GM18519 (cell line): ENCODE data around the gene OR4D9.

Experiments used
- ATAC-seq: cut with Tn5 transposase; IDR thresholded peaks from one replicate; pipeline ENCODE4 v1.9.1; 2021; ENCODE audit warnings: mild to moderate bottlenecking, moderate library complexity; ENCODE audit not compliant: unreplicated experiment, low FRiP score

The OR4D9 gene

DNA sequence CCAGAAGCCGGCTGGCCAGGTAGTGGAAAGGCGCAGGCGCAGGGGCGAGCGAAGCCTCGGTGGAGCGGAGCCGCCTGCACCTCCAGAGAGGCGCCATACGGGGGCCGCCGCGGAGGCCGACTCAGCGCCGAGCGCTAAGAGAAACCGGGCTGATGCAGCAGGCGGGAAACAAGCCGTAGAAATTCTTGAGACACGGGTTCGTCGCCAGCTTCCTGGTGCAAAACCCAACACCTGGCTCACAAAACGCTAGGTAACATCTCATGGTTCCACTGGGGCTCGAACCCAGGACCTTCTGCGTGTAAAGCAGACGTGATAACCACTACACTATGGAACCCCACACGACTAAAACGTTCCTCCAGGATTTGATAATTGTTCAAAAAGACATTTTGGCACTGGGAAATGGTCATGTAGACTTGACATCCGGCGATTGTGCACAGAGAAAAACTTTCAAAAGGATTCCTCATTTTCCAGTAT lies 39.1 kb downstream of the OR4D9 start:
- ATAC-seq: peak; percentile 80

DNA sequence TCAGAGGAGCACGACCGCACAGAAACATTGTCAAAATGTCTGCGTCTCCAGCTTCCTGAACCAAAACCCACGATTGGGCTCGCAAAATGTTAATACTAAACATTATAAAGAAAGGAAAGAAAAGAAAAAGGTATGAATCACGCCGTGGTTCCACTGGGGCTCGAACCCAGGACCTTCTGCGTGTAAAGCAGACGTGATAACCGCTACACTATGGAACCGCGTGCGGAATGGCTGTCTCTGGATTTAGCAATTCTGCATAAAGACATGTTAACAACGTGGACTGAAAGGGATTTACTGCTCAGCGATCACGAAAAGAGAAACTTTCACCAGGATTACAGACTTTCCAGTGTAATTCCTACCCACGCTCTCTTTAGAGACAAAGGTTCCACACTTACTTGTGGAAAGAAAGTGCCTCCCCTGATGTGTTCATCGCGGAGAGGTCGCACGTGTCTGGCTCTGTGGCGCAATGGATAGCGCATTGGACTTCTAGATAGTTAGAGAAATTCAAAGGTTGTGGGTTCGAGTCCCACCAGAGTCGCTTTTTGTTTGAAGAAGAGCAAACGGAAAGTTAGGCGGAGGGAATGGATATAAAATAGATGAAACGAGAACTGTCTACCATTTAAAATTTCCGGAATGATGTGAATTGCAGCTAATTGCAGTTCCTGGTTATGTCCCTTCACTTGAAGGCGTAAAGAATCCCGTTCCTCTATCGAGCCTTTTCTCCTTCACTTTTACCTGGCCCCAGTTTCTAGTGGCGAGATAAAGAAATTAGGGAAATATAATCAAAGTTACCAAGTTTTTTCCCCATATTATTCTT lies 39.7 kb downstream of the OR4D9 start:
- peak; percentile 30 for ATAC-seq

DNA sequence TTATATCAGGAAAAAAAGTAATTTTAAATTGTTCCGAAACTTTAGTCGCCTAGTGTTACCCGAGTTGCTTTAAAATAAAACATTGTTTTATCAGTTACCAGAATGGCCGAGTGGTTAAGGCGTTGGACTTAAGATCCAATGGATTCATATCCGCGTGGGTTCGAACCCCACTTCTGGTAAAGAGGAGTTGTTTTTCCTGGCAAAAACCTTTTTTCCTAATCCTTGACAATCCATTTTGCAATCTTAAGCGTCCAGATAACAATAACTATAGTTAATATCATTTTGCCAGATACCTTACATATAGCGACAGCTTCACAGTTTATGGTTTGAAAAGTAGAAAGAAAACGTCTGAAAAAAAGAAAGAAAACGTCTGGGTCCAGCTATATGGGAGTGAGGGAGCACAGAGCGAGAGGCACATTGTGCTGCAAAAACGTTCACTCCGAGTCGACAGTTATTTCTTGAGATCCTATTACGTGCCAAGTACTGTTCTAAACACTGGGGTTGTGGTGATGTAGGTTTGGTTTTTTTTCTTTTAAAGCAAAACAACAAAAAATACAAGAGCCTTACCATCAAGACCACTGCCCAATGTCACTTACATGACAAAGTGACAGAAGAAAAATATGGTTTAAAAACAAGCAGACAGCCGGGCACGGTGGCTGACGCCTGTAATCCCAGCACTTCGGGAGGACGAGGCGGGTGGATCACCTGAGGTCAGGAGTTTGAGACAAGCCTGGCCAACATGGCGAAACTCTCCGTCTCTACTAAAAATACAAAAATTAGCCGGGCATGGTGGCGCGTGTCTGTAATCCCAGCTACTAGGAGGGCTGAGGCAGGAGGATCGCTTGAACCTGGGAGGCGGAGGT lies 40.6 kb downstream of the OR4D9 start:
- no peak for ATAC-seq

DNA sequence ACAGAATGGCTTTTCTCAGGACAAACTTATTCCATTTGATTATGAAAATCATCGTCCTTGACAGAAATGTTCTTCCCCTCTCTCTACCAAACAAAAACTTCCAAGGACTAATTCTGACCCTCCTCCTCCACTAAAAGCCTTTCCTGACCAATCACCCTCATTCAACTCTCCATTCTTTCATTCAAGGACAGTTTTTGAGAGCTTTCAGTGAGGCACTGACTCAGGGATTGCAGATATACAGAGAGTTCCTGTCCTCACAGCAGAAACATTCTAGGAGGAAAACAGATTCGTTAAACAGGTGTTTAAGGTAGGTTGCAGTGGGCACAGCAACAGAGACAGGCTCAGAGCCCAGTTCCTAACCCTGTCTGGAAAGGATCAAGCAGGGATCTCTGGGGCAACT lies 41.5 kb downstream of the OR4D9 start:
- ATAC-seq: no peak

GRCh38 chr11:59553323-59553722 lies 42.0 kb downstream of the OR4D9 start:
- no peak for ATAC-seq

DNA sequence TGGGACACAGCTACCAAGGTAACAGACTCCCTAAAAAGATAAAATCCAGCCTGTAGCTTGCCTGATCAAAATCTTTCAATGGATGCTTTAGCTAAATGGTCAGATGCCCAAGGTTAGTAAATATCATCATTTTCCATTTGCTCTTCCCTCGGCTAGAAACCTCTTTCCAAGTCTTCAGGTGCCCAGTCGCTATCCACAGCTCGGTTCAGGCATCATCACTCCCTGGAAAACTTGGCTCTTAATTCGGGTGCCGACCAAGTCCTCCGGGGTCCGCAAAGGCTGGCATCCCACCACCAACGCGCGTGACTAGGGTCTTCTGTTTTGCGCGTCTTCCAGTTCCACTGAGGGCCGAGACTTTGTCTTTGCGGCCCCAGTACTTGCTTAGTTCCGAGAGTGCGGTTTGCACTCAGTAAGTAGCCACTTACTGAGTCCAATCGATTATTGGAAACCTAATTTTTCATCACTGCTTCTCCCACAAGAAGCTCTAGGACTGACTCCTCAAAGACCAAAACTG lies 44.3 kb downstream of the OR4D9 start:
- no peak for ATAC-seq

DNA sequence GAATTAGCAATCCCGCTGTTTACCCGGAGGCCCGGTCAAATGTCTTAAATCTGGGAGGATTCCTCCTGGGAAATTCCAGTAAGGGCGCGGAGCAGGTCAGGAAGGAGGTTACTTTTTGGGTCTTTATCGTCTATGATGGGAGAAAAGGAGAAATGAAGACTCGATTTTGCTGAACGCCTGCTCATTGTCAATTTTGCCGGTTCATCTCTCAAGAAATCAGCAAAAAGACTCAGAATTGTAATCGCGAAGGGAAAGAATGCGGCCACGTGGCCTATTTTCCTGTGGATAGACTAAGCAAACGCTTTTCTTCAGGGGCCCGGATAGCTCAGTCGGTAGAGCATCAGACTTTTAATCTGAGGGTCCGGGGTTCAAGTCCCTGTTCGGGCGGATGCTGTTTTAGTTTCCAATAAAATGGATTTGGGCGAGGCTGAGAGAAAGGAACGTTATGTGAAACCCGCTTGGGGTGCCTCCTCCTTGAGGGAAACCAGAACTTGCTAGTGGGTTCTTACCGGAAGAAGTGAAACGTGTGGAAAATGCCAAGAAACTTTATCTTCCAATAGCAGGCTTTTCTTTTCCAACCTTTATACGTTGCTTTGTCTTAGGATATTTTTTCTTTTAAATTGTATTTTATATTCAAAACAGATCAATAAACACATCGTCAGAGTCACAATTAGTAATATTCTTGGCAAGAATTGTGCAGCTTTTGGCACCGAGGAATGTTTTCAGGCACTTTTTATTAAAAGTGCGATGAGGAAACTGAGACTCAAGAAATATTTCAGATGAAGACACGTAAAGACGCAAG lies 45.0 kb downstream of the OR4D9 start:
- ATAC-seq: no peak

DNA sequence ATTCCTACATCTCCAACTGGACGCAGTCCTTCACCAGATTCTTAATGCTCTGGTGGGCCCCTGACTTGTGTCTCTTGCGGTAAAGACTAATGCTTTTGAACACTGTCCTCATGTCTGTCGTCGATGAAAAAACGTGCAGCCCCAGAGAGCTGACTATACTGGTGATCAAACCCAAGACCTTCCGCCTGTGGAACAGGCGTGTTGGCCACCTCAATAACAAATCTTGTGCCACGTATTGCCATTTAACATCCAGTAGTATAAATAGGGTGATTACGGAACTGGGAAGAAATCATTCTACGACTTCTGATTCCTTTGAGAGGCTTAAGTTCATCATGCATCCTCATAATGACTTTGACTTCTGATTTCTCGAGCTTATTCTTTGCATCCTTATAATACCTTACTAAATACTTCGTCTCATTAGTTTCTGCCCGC lies 45.6 kb downstream of the OR4D9 start:
- no peak for ATAC-seq

DNA sequence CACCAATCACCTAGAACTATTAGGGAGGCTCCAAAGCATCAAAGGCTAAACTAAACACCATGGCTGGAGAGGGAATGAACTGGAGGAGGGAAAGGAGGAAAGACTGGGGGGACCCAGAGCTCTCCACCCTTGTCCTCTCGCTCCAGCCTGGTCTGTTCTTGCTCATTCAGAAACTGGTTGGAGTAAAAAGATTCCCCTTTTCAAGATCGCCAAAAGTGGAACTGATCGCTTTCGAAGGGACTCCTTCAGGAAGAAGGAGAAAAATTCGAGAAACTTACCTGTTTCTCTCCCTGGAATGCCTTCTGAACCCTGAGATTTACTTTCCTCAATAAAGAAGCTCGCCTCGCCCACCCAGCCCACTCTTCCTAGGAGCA lies 46.9 kb downstream of the OR4D9 start:
- ATAC-seq: no peak

DNA sequence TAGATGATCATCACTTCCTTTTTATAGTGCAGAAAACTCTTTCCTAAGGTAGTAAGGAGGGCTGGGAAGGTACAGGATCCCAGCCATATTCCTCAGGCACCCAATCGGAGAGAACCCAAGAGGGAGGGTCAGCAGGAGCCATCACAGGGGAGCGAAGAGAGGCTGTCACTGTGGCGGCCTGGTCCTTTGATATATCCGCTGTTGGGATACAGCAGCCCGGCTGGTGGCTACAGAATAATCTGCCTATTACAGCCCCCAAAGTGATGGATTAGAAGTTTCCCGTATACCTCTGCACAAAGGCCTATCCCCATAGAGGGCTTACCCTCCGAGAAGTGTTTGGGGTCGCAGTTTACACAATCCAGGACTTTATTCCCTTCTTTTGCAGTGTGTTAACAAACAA lies 48.5 kb downstream of the OR4D9 start:
- ATAC-seq: no peak

DNA sequence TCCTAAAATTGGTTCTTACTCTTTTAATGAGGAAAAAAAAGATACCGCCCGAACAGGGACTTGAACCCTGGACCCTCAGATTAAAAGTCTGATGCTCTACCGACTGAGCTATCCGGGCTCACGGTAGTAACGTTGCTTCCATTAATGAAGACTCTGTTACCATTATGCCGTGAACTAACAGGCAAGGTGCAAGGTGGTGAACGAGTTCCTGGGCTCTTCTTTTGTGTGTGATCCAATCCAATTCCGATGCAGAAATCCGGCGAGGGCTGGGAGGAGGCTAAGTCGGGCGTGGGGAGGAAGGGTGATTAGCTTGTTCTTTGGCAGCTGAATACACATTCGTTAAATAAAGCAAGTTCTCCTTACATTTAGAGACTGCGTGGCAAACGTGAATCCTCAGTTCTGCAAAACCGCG lies 49.0 kb downstream of the OR4D9 start:
- no peak for ATAC-seq

DNA sequence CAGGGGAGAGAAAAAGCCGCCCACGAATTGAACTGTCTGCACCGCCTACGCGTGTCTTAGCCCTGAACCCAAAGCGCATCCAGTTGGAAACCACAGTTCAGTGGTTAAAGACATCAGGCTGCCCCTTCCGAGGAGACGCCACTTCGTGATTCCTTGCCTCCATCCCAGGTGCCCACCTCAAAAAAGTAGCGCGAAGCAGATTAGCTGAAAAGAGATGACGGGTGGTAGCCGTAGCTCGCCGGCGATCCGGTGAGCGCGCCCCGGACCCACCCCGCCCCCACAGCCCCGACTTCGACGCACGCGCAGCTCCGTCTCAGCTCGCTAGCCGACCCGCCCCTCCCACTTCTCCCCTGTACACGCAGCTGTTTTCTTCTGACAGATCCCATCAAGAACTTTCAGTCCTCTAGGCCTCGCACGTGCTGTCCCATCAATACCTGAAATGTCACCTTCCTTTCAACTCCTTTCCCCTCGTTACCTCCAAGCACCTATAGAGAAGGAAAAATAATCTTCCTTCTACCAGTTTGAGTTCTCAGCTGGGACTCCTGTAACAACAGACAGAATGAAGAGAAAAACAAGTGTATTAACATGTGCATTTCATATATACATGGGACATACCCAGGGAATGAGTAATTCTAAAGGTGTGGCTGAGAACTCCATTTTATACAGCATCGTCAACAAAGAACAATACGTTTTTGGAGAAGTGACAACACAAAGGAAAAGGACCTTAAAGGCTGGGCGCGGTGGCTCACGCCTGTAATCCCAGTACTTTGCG lies 49.5 kb downstream of the OR4D9 start:
- ATAC-seq: no peak

DNA sequence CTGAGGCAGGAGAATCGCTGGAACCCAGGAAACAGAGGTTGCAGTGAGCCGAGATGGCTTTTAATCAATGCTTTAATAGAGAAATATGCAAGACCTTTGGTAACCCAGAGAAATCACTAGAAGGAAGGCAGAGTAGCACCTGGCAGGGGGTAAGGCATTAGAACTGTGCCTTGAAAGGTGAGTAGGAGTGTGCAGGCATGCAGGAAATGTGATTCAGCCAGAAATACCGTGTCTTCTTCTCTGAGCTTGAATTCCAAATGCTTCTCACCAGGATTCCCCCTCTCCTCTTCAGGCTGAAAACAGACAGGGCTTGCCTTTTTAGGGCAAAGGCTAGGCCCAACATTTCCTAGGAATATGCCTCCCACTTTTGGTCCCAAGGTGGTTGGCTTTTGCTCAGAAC lies 51.0 kb downstream of the OR4D9 start:
- no peak for ATAC-seq
